ENCODE measurements around the gene AFDN.
A peak's percentile ranks its signal among the peaks of the same experiment; 100 is the strongest.

AFDN gene

DNA sequence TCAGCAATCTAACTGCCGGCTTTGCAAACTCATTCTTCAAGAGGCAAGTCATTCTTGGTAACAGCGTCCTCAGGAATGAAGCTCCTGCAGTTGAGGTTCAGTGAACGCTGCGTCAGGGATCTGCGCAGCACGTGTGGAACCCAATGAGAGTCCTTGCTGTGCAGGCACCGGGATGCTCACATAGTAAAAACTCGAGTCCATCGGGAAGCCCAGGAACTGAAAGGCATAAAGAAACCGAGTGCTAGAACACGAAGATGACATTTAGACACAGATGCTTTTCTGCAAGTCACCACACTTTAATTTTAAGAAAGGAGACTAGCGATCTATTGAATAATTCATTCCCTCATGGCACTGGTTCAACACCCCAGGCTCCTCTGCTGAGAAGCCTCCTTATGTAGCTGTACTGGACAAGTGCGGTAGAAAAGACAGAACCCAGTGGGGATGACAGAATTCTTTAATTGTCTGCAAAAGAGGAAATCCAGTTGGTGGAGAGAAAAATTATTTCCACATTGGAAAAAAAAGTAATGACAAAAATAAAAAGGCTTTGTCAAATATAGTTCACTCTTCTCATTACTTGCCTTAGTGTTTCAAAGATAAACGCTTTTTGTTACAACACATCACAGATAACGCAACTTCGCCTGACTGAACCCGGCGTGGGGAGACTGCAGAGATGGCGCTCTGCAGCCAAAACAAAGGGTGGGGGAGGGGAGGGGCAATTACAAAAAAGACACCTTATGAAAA, 1.9 kb upstream of the AFDN start:
- TF ChIP-seq, protein P1, sequence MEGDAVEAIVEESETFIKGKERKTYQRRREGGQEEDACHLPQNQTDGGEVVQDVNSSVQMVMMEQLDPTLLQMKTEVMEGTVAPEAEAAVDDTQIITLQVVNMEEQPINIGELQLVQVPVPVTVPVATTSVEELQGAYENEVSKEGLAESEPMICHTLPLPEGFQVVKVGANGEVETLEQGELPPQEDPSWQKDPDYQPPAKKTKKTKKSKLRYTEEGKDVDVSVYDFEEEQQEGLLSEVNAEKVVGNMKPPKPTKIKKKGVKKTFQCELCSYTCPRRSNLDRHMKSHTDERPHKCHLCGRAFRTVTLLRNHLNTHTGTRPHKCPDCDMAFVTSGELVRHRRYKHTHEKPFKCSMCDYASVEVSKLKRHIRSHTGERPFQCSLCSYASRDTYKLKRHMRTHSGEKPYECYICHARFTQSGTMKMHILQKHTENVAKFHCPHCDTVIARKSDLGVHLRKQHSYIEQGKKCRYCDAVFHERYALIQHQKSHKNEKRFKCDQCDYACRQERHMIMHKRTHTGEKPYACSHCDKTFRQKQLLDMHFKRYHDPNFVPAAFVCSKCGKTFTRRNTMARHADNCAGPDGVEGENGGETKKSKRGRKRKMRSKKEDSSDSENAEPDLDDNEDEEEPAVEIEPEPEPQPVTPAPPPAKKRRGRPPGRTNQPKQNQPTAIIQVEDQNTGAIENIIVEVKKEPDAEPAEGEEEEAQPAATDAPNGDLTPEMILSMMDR (IDR thresholded peaks at IDR 0.05; ENCODE audit: poor library complexity, severe bottlenecking): no peak
- no peak for DNase-seq (ENCODE audit: low spot score)
- ATAC-seq (ENCODE audit: low read depth): no peak
- peaks cover 11% of the 10 kb centered on the region for H3K4me1 ChIP-seq (ENCODE audit: insufficient read depth, poor library complexity, severe bottlenecking)
- no peak overlapping the region for H3K4me3 ChIP-seq (ENCODE audit: severe bottlenecking)
- no peak overlapping the region for H3K27ac ChIP-seq (ENCODE audit: poor library complexity, severe bottlenecking)
- H3K27me3 ChIP-seq (ENCODE audit: insufficient read depth, poor library complexity, severe bottlenecking): no peaks in the 10 kb centered on the region
- no peaks in the 10 kb centered on the region for H3K9me3 ChIP-seq (ENCODE audit: severe bottlenecking)
- H3K36me3 ChIP-seq (ENCODE audit: low read depth): no peaks in the 10 kb centered on the region

DNA sequence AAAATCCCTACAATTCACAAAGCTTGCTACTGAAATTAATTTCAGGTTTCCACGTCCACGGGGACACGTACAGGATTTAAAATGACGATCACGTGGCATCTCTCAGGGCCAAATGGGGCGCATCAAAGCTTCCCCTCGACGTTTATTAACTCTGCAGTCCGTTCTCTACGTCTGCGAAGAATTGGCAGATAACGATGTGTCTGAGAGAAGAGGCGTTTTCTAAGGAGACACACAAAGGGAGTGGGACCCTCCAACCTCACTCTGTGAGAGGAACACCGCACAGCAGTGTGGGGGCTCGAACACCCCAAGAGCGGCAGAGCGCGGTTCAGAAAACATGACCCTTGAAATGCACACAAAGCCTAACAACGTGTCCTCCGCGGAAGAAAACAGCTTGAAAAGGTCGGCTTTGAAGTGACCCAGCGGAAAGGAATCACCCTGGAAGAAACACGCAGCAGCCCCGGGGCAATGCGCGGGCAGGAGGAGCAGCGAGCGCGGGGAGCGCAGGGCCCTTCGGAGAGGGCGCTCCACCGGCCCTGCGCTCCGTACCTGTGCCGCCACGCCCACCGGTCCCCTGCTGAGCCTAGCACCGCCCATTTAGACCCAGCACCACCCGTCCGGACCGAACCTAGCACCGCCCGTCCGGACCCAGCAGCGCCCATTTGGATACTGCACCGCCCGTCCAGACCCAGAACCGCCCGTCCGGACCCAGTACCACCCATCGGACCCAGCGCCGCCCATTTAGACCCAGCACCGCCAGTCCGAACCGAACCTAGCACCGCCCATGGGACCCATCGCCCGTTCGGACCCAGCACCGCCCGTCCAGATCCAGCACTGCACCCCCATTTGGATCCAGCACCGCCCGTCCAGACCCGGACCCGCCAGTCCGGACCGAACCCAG, 1.1 kb upstream of the AFDN start:
- TF ChIP-seq, protein P1 (IDR thresholded peaks at IDR 0.05; ENCODE audit: poor library complexity, severe bottlenecking): no peak
- no peaks in the 10 kb centered on the region for H3K36me3 ChIP-seq (ENCODE audit: low read depth)
- H3K4me3 ChIP-seq (ENCODE audit: severe bottlenecking): peak overlapping the region; percentile 99
- no peak overlapping the region for H3K27ac ChIP-seq (ENCODE audit: poor library complexity, severe bottlenecking)
- peak; percentile 78 for DNase-seq (ENCODE audit: low spot score)
- peak; percentile 70 for ATAC-seq (ENCODE audit: low read depth)
- H3K4me1 ChIP-seq (ENCODE audit: insufficient read depth, poor library complexity, severe bottlenecking): peaks cover 19% of the 10 kb centered on the region
- no peaks in the 10 kb centered on the region for H3K27me3 ChIP-seq (ENCODE audit: insufficient read depth, poor library complexity, severe bottlenecking)
- H3K9me3 ChIP-seq (ENCODE audit: severe bottlenecking): no peaks in the 10 kb centered on the region

DNA sequence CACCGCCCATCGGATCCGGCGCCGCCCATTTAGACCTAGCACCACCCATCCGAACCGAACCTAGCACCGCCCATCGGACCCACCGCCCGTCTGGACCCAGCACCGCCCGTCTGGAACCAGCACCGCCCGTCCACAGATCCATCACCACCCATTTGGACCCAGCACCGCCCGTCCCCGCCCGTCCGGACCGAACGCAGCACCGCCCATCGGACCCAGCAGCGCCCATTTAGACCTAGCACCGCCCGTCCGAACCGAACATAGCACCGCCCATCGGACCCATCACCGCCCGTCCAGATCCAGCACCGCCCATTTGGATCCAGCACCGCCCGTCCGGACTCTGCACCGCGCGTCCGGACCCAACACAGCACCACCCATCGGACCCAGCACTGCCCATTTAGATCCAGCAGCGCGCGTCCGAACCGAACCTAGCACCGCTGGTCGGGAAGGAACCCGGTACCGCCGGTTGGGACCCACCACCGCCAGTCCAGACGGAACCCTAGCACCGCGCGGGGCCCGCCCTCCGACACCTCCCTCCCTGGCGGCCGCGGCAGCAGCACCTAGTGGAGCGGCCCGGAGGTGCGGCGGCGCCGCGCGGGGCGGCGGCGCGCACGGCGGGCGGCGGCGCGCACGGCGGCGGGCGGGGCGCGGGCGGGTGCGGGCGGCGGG, 348 bp upstream of the AFDN start:
- H3K27me3 ChIP-seq (ENCODE audit: insufficient read depth, poor library complexity, severe bottlenecking): no peaks in the 10 kb centered on the region
- DNase-seq (ENCODE audit: low spot score): no peak
- H3K4me3 ChIP-seq (ENCODE audit: severe bottlenecking): peak overlapping the region; percentile 99
- TF ChIP-seq, protein P1 (IDR thresholded peaks at IDR 0.05; ENCODE audit: poor library complexity, severe bottlenecking): peak; percentile 21
- H3K9me3 ChIP-seq (ENCODE audit: severe bottlenecking): no peaks in the 10 kb centered on the region
- H3K36me3 ChIP-seq (ENCODE audit: low read depth): no peaks in the 10 kb centered on the region
- peaks cover 25% of the 10 kb centered on the region for H3K4me1 ChIP-seq (ENCODE audit: insufficient read depth, poor library complexity, severe bottlenecking)
- H3K27ac ChIP-seq (ENCODE audit: poor library complexity, severe bottlenecking): peak overlapping the region; percentile 73
- peak; percentile 68 for ATAC-seq (ENCODE audit: low read depth)

DNA sequence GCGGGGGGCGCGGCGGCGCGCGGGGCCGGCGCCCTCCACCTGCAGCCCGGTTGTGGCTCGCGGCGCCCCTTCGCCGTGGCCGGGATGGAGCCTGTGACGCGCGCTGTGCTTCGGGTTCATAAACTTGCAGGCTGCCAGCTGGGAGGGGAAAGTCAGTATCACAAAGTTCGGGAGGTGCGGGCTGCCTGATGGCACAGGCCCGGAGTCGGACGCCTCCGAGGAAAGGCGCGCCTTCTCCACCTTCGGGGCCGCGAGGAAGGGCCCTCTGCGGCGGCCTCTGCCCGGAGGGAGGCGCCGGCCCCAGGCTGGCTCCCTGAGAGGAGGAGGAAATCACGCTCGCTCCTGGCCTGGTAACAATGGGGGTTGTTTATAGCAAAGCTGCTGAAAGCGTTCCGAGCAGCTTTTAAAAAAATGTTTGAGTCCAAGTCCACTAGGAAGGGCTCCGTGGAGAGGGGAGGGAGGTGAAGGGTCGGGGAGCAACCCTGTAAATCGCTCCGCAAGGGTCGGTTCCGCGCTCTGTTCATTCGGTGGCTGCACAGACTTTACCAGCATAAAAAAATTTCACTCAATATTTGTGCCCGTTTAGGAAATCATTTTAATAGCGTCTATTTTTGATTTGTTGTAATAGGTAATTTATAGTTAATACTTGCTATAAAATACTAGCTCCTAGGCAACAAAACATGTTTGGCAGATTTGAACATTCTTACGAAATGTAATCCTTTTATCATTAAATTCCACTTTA, 1.0 kb downstream of the AFDN start:
- TF ChIP-seq, protein P1 (IDR thresholded peaks at IDR 0.05; ENCODE audit: poor library complexity, severe bottlenecking): no peak
- H3K9me3 ChIP-seq (ENCODE audit: severe bottlenecking): no peaks in the 10 kb centered on the region
- DNase-seq (ENCODE audit: low spot score): no peak
- peak overlapping the region; percentile 99 for H3K4me3 ChIP-seq (ENCODE audit: severe bottlenecking)
- peak; percentile 43 for ATAC-seq (ENCODE audit: low read depth)
- peak overlapping the region; percentile 73 for H3K27ac ChIP-seq (ENCODE audit: poor library complexity, severe bottlenecking)
- no peaks in the 10 kb centered on the region for H3K36me3 ChIP-seq (ENCODE audit: low read depth)
- no peaks in the 10 kb centered on the region for H3K27me3 ChIP-seq (ENCODE audit: insufficient read depth, poor library complexity, severe bottlenecking)
- peaks cover 39% of the 10 kb centered on the region for H3K4me1 ChIP-seq (ENCODE audit: insufficient read depth, poor library complexity, severe bottlenecking)
